GM12878 (cell line): ENCODE results near the gene ZNF546. TPM values are rescaled to one million over a fixed set of nuclear protein-coding genes. Genes with fewer than 3 reads are reported as not detected.

Experiments
- ASH2L ChIP-seq: fragments of 300-600, 200-600 bp; sonication (generic); IDR thresholded peaks from 2 replicates; pipeline ENCODE4 v1.6.1; 2017; ENCODE audit warnings: low read depth, mild to moderate bottlenecking, borderline replicate concordance
- ATF2 ChIP-seq: IDR thresholded peaks from 2 replicates; pipeline ENCODE4 v1.6.1; 2012; ENCODE audit warnings: low read length, inconsistent platforms
- ATF7 ChIP-seq: fragments of 450-650 bp; IDR thresholded peaks from 2 replicates; pipeline ENCODE4 v1.6.1; 2016; ENCODE audit warnings: low read depth, mild to moderate bottlenecking
- CHD1 ChIP-seq: IDR thresholded peaks from 2 replicates; pipeline ENCODE4 v1.6.1; 2012; ENCODE audit warnings: low read depth, low read length, improper control_type of control experiment
- E4F1 ChIP-seq: fragments of 450-650 bp; IDR thresholded peaks from 2 replicates; pipeline ENCODE4 v1.6.1; 2018; ENCODE audit warnings: borderline replicate concordance, mild to moderate bottlenecking; ENCODE audit not compliant: partially characterized antibody
- ESRRA ChIP-seq: IDR thresholded peaks from 2 replicates; pipeline ENCODE4 v1.6.1; 2012; ENCODE audit warnings: mild to moderate bottlenecking, low read length, improper control_type of control experiment
- MEF2A ChIP-seq: IDR thresholded peaks from 2 replicates; pipeline ENCODE4 v1.6.1; 2011; ENCODE audit warnings: low read depth, mild to moderate bottlenecking, low read length, moderate library complexity; ENCODE audit not compliant: insufficient read depth
- NRF1 ChIP-seq: conservative IDR thresholded peaks from 2 replicates; pipeline ENCODE4 v1.6.1; 2011; ENCODE audit warnings: mild to moderate bottlenecking, low read depth, low read length, improper control_type of control experiment
- RAD21 ChIP-seq: IDR thresholded peaks from 2 replicates; pipeline ENCODE4 v1.6.1; 2011; ENCODE audit warnings: mild to moderate bottlenecking, low read depth, low read length, moderate library complexity; ENCODE audit not compliant: insufficient read depth
- SUPT20H ChIP-seq: IDR thresholded peaks from 2 replicates; pipeline ENCODE4 v1.6.1; 2011; ENCODE audit warnings: low read depth, mild to moderate bottlenecking, low read length, moderate library complexity, borderline replicate concordance; ENCODE audit not compliant: control insufficient read depth
- TCF12 ChIP-seq: IDR thresholded peaks from 2 replicates; pipeline ENCODE4 v1.6.1; 2011; ENCODE audit warnings: low read depth, mild to moderate bottlenecking, low read length
- ZNF687 ChIP-seq: fragments of 450-650 bp; IDR thresholded peaks from 2 replicates; pipeline ENCODE4 v1.6.1; 2017; ENCODE audit warnings: mild to moderate bottlenecking, moderate library complexity
- ZZZ3 ChIP-seq: IDR thresholded peaks from 2 replicates; pipeline ENCODE4 v1.6.1; 2011; ENCODE audit warnings: low read depth; ENCODE audit not compliant: control insufficient read depth, insufficient read length
- polyA plus RNA-seq, 11 experiments: library from polyadenylated mRNA; depleted of rRNA in 4 of 11; unstranded in 6 of 11; stranded (reverse) in 5 of 11; fragments of >200 nt; fragmentation: Nextera tagmentation in 4 of 11; fragmentation: Illumina TruSeq in 1 of 11; extraction: Ambion mirVana in 4 of 11; extraction: Trizol in 1 of 11; gene quantifications; 1 replicate in 1 of 11; 2 replicates in 10 of 11; pipeline versions ENCODE4 v1.2.1 to v1.2.3, GENCODE V29; 2011 to 2016; ENCODE audit warnings: inconsistent platforms in 2 of 11, missing spikeins in 2 of 11, low read depth in 1 of 11
- total RNA-seq, 4 experiments: library from RNA; depleted of rRNA in 3 of 4; stranded (reverse); fragments of >200 nt in 3 of 4; fragmentation: Illumina TruSeq in 1 of 4; extraction: Trizol in 1 of 4; gene quantifications; 2 replicates each; pipeline versions ENCODE4 v1.2.1 to v1.2.3, GENCODE V29; 2013 to 2021

The ZNF546 gene
- total and polyA plus RNA-seq, 10 of the 15 experiments (the other 5 are each of a cell fraction or from before 2014, with no cell fraction given), result 0.88 to 4.1 (median 2.4) TPM

- no peak for TF ChIP-seq ZZZ3
- no peak for TF ChIP-seq ASH2L
- no peak for TF ChIP-seq ATF2
- 0 out of 2 replicates have a peak, but pooled peaks have one; percentile 3 for TF ChIP-seq MEF2A
- peak; percentile 78 for TF ChIP-seq NRF1
- no peak for TF ChIP-seq CHD1
- peak; percentile 49; the same call in 1 of the 2 replicates for TF ChIP-seq ATF7
- peak; percentile 85 for TF ChIP-seq RAD21
- no peak for TF ChIP-seq E4F1
- TF ChIP-seq ESRRA, result 0 out of 2 replicates have a peak, but pooled peaks have one; percentile 23
- TF ChIP-seq TCF12, result peak; percentile 46; the same call in 1 of the 2 replicates
- TF ChIP-seq ZNF687, result peak; percentile 34; the same call in 1 of the 2 replicates
- no peak for TF ChIP-seq SUPT20H
- TF ChIP-seq, all 136 proteins: peak for 61
Observed at GRCh38 chr19:39970675-39971379, 26.0 kb upstream of the ZNF546 start, which contains the start of gene PSMC4 (continued).
